PFSK-1 (cell line): Measurements from ENCODE around the gene FUT6.

Experiments
- FOXP2 ChIP-seq: optimal IDR thresholded peaks from 2 replicates; pipeline ENCODE3; 2011; ENCODE audit warnings: borderline replicate concordance, control low read depth, inconsistent platforms; ENCODE audit not compliant: insufficient read depth; ENCODE audit errors: extremely low read length, extremely low read depth
- POLR2AphosphoS5 ChIP-seq: IDR thresholded peaks from 2 replicates; pipeline ENCODE4 v1.6.1; 2012; ENCODE audit warnings: low read depth, mild to moderate bottlenecking, control low read depth, low read length, moderate library complexity
- REST ChIP-seq, 2 experiments: IDR thresholded peaks; 2 replicates each; pipeline versions ENCODE4 v1.6.1 to v1.8.0; 2011 to 2012; ENCODE audit warnings: low read depth in 2 of 2, low read length in 2 of 2, control low read depth in 1 of 2, inconsistent platforms in 1 of 2, mild to moderate bottlenecking in 1 of 2, moderate library complexity in 1 of 2; ENCODE audit not compliant: insufficient read depth in 1 of 2
- SIN3A ChIP-seq: IDR thresholded peaks from 2 replicates; pipeline ENCODE4 v1.6.1; 2012; ENCODE audit warnings: mild to moderate bottlenecking, low read length, moderate library complexity, borderline replicate concordance; ENCODE audit not compliant: insufficient read depth
- TAF1 ChIP-seq: IDR thresholded peaks from 2 replicates; pipeline ENCODE4 v1.6.1; 2012; ENCODE audit warnings: low read length, control low read depth, borderline replicate concordance; ENCODE audit not compliant: insufficient read depth

FUT6 gene

GRCh38 chr19:5832061-5832460 lies 7.4 kb downstream of the FUT6 start:
- no peak for TF ChIP-seq FOXP2
- no peak for TF ChIP-seq REST (IDR thresholded peaks at IDR 0.05; ENCODE audit: insufficient read depth in 1 of 2, low read depth in 2 of 2, low read length in 2 of 2)
- no peak for TF ChIP-seq POLR2AphosphoS5
- no peak for TF ChIP-seq TAF1
- TF ChIP-seq SIN3A: no peak

GRCh38 chr19:5831159-5831558 lies 8.3 kb downstream of the FUT6 start:
- TF ChIP-seq SIN3A (no peak), POLR2AphosphoS5 (no peak), REST (IDR thresholded peaks at IDR 0.05; ENCODE audit: insufficient read depth in 1 of 2, low read depth in 2 of 2, low read length in 2 of 2) (no peak), FOXP2 (no peak), TAF1 (no peak)

- TF ChIP-seq SIN3A: no peak
- TF ChIP-seq REST (IDR thresholded peaks at IDR 0.05; ENCODE audit: insufficient read depth in 1 of 2, low read depth in 2 of 2, low read length in 2 of 2): no peak
- TF ChIP-seq FOXP2: no peak
- no peak for TF ChIP-seq POLR2AphosphoS5
- no peak for TF ChIP-seq TAF1
Observed at GRCh38 chr19:5829567-5830310, 9.8 kb downstream of the FUT6 start.

GRCh38 chr19:5828661-5829566 lies 10.6 kb downstream of the FUT6 start:
- TF ChIP-seq SIN3A: no peak

GRCh38 chr19:5827891-5828660 lies 11.4 kb downstream of the FUT6 start:
- TF ChIP-seq FOXP2 (no peak), SIN3A (no peak), REST (IDR thresholded peaks at IDR 0.05; ENCODE audit: insufficient read depth in 1 of 2, low read depth in 2 of 2, low read length in 2 of 2) (no peak), TAF1 (no peak), POLR2AphosphoS5 (no peak)
